Measurements from ENCODE around the gene HELZ2. TPM values are rescaled to one million over a fixed set of nuclear protein-coding genes. Genes with fewer than 3 reads are reported as not detected.

Gene HELZ2
- total and polyA plus RNA-seq, 2 of the 4 experiments (the other 2 are of a cell fraction), result 4.7 to 10.6 TPM

- Histone ChIP-seq H3K56ac (ENCODE audit: extremely low read depth, insufficient read depth, low read length) (no peak overlapping the region), H3K23ac (ENCODE audit: low read depth, low read length) (no peak overlapping the region), H2BK20ac (ENCODE audit: low read depth, low read length) (no peak overlapping the region), H3K4me3 (ENCODE audit: insufficient read depth, low read depth, low read length) (no peak overlapping the region), H2AK5ac (ENCODE audit: low read depth, low read length) (no peak overlapping the region), H4K91ac (ENCODE audit: insufficient read depth, low read depth, low read length) (no peak overlapping the region), H2AFZ (replicated peaks; ENCODE audit: low read length, poor library complexity) (no peak overlapping the region), H4K5ac (ENCODE audit: low read depth, low read length) (no peak overlapping the region), H4K8ac (ENCODE audit: low read depth in 2 of 2, low read length in 2 of 2) (no peak overlapping the region), H3K14ac (replicated peaks; ENCODE audit: low read depth, low read length) (no peak overlapping the region), H2AK9ac (replicated peaks; ENCODE audit: low read depth, low read length, poor library complexity) (no peak overlapping the region), H3K9ac (ENCODE audit: low read depth, low read length) (no peak overlapping the region), H3K79me1 (ENCODE audit: low read depth in 1 of 2, low read length in 2 of 2) (peaks cover 10 to 26% of the 10 kb centered on the region in 2 experiments; a peak in 3 of 4 replicates), H3K27me3 (ENCODE audit: control insufficient read depth, insufficient read depth, low read length) (no peaks in the 10 kb centered on the region), H3K4ac (ENCODE audit: low read depth, low read length) (no peak overlapping the region), H3K36me3 (ENCODE audit: control insufficient read depth, insufficient read depth, low read length) (peaks cover 43% of the 10 kb centered on the region), H2BK5ac (ENCODE audit: low read depth, low read length, poor library complexity, severe bottlenecking) (no peak overlapping the region), H4K20me1 (ENCODE audit: insufficient read depth, low read length) (peaks cover 4% of the 10 kb centered on the region; the same call in 1 of the 2 replicates), H3K4me1 (ENCODE audit: control insufficient read depth, insufficient read depth, low read length) (no peaks in the 10 kb centered on the region), H2BK15ac (ENCODE audit: low read depth, low read length) (no peak overlapping the region), H3K4me2 (ENCODE audit: low read depth, low read length) (no peak overlapping the region), H3K9me3 (ENCODE audit: control insufficient read depth, insufficient read depth, low read length) (no peaks in the 10 kb centered on the region), H3K27ac (ENCODE audit: insufficient read depth, low read length) (no peak overlapping the region), H3K18ac (ENCODE audit: low read depth, low read length) (no peak overlapping the region), H3K9me1 (ENCODE audit: insufficient read depth, low read length) (0 out of 2 replicates have a peak, but pooled peaks cover under 1% of the 10 kb centered on the region), H2BK120ac (ENCODE audit: low read depth, low read length) (no peak overlapping the region)
- ChIA-PET CTCF (no interaction called here), POLR2A (ENCODE audit: unreplicated experiment) (no interaction called here)
- dilution Hi-C loops (cut with HindIII; ENCODE audit: low sequenced_read_pairs, unreplicated experiment) (no loop called here), in situ Hi-C loops (cut with MboI; ENCODE audit: low sequenced_read_pairs) (no loop called here), intact Hi-C loops (cut with micrococcal nuclease) (no loop called here)
- WGBS, 2 experiments (ENCODE audit: extremely low coverage in 2 of 2, insufficient read length in 1 of 2), result 95% methylated on average over 18 of the region's 27 CpGs; no CpG with 5 or more reads in 1 of the 2 experiments
- TF ChIP-seq CTCF (conservative IDR thresholded peaks at IDR 0.05; ENCODE audit: low read depth, low read length) (no peak), BHLHE40 (IDR thresholded peaks at IDR 0.05; ENCODE audit: low read depth, low read length) (no peak), MAFK (IDR thresholded peaks at IDR 0.05; ENCODE audit: low read depth, low read length) (no peak), POLR2A (IDR thresholded peaks at IDR 0.05; ENCODE audit: low read depth, low read length) (no peak), SMC3 (IDR thresholded peaks at IDR 0.05; ENCODE audit: low read depth, low read length) (no peak), NFE2L2 (IDR thresholded peaks at IDR 0.05; ENCODE audit: low read depth, low read length) (no peak), CHD1 (IDR thresholded peaks at IDR 0.05; ENCODE audit: low read depth, low read length) (no peak), RCOR1 (IDR thresholded peaks at IDR 0.05; ENCODE audit: insufficient replicate concordance, low read length) (no peak), MAZ (IDR thresholded peaks at IDR 0.05; ENCODE audit: borderline replicate concordance, low read depth, low read length) (no peak), FOS (IDR thresholded peaks at IDR 0.05; ENCODE audit: low read depth, low read length) (no peak), CEBPB (IDR thresholded peaks at IDR 0.05; ENCODE audit: low read depth, low read length) (no peak), ELK1 (IDR thresholded peaks at IDR 0.05; ENCODE audit: borderline replicate concordance, low read depth, low read length) (no peak), MXI1 (IDR thresholded peaks at IDR 0.05; ENCODE audit: borderline replicate concordance, low read depth, low read length) (no peak), RAD21 (IDR thresholded peaks at IDR 0.05; ENCODE audit: low read length) (no peak), RFX5 (IDR thresholded peaks at IDR 0.05; ENCODE audit: low read depth, low read length) (no peak)
- TF ChIP-seq, protein P1, sequence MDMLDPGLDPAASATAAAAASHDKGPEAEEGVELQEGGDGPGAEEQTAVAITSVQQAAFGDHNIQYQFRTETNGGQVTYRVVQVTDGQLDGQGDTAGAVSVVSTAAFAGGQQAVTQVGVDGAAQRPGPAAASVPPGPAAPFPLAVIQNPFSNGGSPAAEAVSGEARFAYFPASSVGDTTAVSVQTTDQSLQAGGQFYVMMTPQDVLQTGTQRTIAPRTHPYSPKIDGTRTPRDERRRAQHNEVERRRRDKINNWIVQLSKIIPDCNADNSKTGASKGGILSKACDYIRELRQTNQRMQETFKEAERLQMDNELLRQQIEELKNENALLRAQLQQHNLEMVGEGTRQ (IDR thresholded peaks at IDR 0.05; ENCODE audit: low read depth, low read length), result no peak
- ATAC-seq (ENCODE audit: low read depth) (no peak), DNase-seq (no peak)
- no TSS peak for BruUV-seq (replicated peaks)
Measured at GRCh38 chr20:63599396-63600050, 25.5 kb upstream of the HELZ2 start.
